ENCODE data around the gene PARD3B.

The PARD3B gene

GRCh38 chr2:205297846-205298245 lies 752.6 kb downstream of the PARD3B start:
- no peak for DNase-seq

- no peak for DNase-seq
Observed at GRCh38 chr2:205311201-205311600, 765.9 kb downstream of the PARD3B start.

GRCh38 chr2:205321231-205321630 lies 776.0 kb downstream of the PARD3B start:
- DNase-seq = no peak

GRCh38 chr2:205323929-205324328 lies 778.7 kb downstream of the PARD3B start:
- DNase-seq = no peak

- no peak for DNase-seq
Observed at GRCh38 chr2:205324355-205324754, 779.1 kb downstream of the PARD3B start.

- DNase-seq = no peak
Observed at GRCh38 chr2:205333351-205333750, 788.1 kb downstream of the PARD3B start.

GRCh38 chr2:205337274-205337673 lies 792.0 kb downstream of the PARD3B start:
- no peak for DNase-seq

- DNase-seq = no peak
Observed at GRCh38 chr2:205338156-205338555, 792.9 kb downstream of the PARD3B start.

GRCh38 chr2:205343103-205343502 lies 797.8 kb downstream of the PARD3B start:
- DNase-seq = no peak

GRCh38 chr2:205346649-205347048 lies 801.4 kb downstream of the PARD3B start:
- DNase-seq = no peak

GRCh38 chr2:205347899-205348298 lies 802.6 kb downstream of the PARD3B start:
- DNase-seq = no peak

- no peak for DNase-seq
Observed at GRCh38 chr2:205352094-205352493, 806.8 kb downstream of the PARD3B start.

- DNase-seq = no peak
Observed at GRCh38 chr2:205352593-205352992, 807.3 kb downstream of the PARD3B start.

- no peak for DNase-seq
Observed at GRCh38 chr2:205357732-205358131, 812.5 kb downstream of the PARD3B start.

- DNase-seq = no peak
Observed at GRCh38 chr2:205358351-205358815, 813.1 kb downstream of the PARD3B start.

- no peak for DNase-seq
Observed at GRCh38 chr2:205361272-205361671, 816.0 kb downstream of the PARD3B start.

- no peak for DNase-seq
Observed at GRCh38 chr2:205361970-205362369, 816.7 kb downstream of the PARD3B start.

- no peak for DNase-seq
Observed at GRCh38 chr2:205364261-205364660, 819.0 kb downstream of the PARD3B start.

- DNase-seq = no peak
Observed at GRCh38 chr2:205366336-205367060, 821.2 kb downstream of the PARD3B start.

- DNase-seq = no peak
Observed at GRCh38 chr2:205367331-205367935, 822.2 kb downstream of the PARD3B start.

- no peak for DNase-seq
Observed at GRCh38 chr2:205369813-205370212, 824.5 kb downstream of the PARD3B start.

- no peak for DNase-seq
Observed at GRCh38 chr2:205370726-205371125, 825.5 kb downstream of the PARD3B start.

- DNase-seq = no peak
Observed at GRCh38 chr2:205372141-205372540, 826.9 kb downstream of the PARD3B start.
